Measurements from ENCODE around the gene DIPK2B.

Gene DIPK2B

DNA sequence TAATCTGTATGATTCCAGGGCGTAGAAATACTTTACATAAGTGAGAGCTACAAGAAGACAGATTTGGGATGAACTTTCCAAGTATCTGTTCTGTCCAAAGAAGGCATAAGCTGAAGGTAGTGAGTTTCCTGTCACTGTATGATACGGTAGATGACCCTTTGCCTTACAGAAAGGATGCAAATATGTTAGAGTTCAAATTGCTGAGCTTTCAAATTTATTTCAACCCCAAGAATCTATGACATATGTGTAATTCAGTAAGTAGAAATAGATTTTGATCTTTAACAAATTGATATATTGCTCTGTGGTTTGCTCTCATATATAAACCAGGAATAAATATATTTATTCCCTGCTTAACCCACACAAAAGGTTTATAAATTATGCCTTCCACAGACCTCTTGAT lies 16.5 kb downstream of the DIPK2B start:
- Histone ChIP-seq H3K4me2 (ENCODE audit: low read depth, low read length, poor library complexity, severe bottlenecking) (no peak overlapping the region), H3K9me2 (replicated peaks; ENCODE audit: low read depth, low read length) (no peaks in the 10 kb centered on the region), H3K4me3 (ENCODE audit: low read length, poor library complexity, severe bottlenecking) (no peak overlapping the region), H3K36me3 (ENCODE audit: insufficient read depth, low read length) (no peaks in the 10 kb centered on the region), H3K4me1 (ENCODE audit: insufficient read depth, low read length, poor library complexity, severe bottlenecking) (peaks cover 8% of the 10 kb centered on the region), H4K20me1 (ENCODE audit: insufficient read depth, low read length, poor library complexity, severe bottlenecking) (no peaks in the 10 kb centered on the region), H3F3A (ENCODE audit: low read depth) (no peaks in the 10 kb centered on the region), H3K27me3 (ENCODE audit: insufficient read depth, low read length, poor library complexity, severe bottlenecking) (no peaks in the 10 kb centered on the region), H3K9me3 (ENCODE audit: insufficient read depth, low read depth, low read length) (no peaks in the 10 kb centered on the region), H3K9ac (ENCODE audit: low read depth, low read length, poor library complexity, severe bottlenecking) (no peak overlapping the region), H3K79me2 (ENCODE audit: insufficient read depth, low read length) (no peaks in the 10 kb centered on the region), H2AFZ (ENCODE audit: low read length) (no peak overlapping the region)
- TF ChIP-seq, protein P1, sequence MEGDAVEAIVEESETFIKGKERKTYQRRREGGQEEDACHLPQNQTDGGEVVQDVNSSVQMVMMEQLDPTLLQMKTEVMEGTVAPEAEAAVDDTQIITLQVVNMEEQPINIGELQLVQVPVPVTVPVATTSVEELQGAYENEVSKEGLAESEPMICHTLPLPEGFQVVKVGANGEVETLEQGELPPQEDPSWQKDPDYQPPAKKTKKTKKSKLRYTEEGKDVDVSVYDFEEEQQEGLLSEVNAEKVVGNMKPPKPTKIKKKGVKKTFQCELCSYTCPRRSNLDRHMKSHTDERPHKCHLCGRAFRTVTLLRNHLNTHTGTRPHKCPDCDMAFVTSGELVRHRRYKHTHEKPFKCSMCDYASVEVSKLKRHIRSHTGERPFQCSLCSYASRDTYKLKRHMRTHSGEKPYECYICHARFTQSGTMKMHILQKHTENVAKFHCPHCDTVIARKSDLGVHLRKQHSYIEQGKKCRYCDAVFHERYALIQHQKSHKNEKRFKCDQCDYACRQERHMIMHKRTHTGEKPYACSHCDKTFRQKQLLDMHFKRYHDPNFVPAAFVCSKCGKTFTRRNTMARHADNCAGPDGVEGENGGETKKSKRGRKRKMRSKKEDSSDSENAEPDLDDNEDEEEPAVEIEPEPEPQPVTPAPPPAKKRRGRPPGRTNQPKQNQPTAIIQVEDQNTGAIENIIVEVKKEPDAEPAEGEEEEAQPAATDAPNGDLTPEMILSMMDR (conservative IDR thresholded peaks at IDR 0.05; ENCODE audit: low read length), result no peak
- no peak for TF ChIP-seq EZH2phosphoT487 (IDR thresholded peaks at IDR 0.05; ENCODE audit: borderline replicate concordance)

DNA sequence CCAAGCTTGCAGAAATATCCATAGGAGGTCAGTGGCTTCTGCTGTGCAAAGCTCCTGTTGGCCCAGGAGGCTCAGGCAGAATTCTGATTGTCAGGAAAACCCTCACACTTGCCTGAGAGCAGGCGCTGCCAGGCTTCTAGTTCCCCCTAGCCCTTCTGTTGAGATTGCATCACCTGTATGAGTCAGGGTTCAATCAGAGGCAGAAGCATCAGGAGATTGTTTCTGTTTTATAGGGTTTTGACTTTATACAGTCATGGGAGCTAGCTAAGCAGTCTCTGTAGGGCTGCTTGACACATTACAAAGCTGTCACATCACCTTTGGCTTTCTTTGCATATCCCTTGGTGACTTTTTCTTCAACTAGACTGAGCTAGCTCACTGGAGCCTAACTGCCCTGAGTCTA lies 27.8 kb downstream of the DIPK2B start:
- Histone ChIP-seq H3K4me1 (ENCODE audit: insufficient read depth, low read length, poor library complexity, severe bottlenecking) (no peaks in the 10 kb centered on the region), H3K9ac (ENCODE audit: low read depth, low read length, poor library complexity, severe bottlenecking) (no peak overlapping the region), H3K4me3 (ENCODE audit: low read length, poor library complexity, severe bottlenecking) (no peak overlapping the region), H3K36me3 (ENCODE audit: insufficient read depth, low read length) (no peaks in the 10 kb centered on the region), H3K9me2 (replicated peaks; ENCODE audit: low read depth, low read length) (no peaks in the 10 kb centered on the region), H3F3A (ENCODE audit: low read depth) (no peaks in the 10 kb centered on the region), H3K4me2 (ENCODE audit: low read depth, low read length, poor library complexity, severe bottlenecking) (no peak overlapping the region), H2AFZ (ENCODE audit: low read length) (no peak overlapping the region), H3K79me2 (ENCODE audit: insufficient read depth, low read length) (no peaks in the 10 kb centered on the region), H4K20me1 (ENCODE audit: insufficient read depth, low read length, poor library complexity, severe bottlenecking) (no peaks in the 10 kb centered on the region), H3K27me3 (ENCODE audit: insufficient read depth, low read length, poor library complexity, severe bottlenecking) (no peaks in the 10 kb centered on the region), H3K9me3 (ENCODE audit: insufficient read depth, low read depth, low read length) (no peaks in the 10 kb centered on the region)
- TF ChIP-seq, protein P1 (conservative IDR thresholded peaks at IDR 0.05; ENCODE audit: low read length), result no peak
- no peak for TF ChIP-seq EZH2phosphoT487 (IDR thresholded peaks at IDR 0.05; ENCODE audit: borderline replicate concordance)

DNA sequence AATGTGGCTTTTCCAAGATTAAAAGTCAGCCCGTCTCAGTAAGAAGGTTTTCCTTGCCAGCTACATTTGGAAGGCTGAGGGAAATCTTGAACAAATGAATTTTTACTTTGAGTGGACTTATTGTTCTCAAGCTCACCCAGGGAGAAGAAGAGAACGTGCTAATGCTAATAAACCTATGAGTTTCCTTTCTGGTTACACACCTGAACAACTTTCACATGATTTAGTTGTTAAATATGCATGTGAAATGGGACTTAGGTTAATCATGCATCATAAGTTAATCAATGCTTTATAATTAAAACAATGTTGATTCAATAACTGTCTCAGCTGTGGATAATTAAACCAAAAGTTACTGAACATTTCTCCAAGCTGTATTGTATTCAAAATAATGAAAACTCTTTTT lies 33.9 kb downstream of the DIPK2B start:
- no peak for TF ChIP-seq EZH2phosphoT487 (IDR thresholded peaks at IDR 0.05; ENCODE audit: borderline replicate concordance)

DNA sequence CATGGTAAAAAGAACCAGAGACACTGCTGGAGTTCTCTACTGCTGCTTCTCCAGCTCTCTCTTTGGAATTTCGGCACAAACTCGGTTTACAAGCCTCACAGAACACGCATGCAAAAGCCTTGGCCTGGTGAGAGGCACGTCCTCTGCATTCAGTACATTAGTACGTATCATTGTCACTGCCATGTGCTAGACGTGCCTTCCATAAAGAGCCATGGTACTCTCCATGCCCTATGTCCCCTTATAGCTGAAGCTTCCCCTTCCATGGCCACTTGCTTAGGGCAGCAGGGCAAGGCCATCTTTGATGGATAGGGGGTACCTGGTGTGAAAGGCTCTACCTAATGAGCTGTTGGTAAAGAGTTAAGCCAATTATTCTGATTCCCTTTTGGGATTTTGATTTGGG lies 35.0 kb downstream of the DIPK2B start:
- H3K4me3 ChIP-seq (ENCODE audit: low read length, poor library complexity, severe bottlenecking), result no peak overlapping the region
- H3F3A ChIP-seq (ENCODE audit: low read depth), result no peaks in the 10 kb centered on the region
- H3K4me2 ChIP-seq (ENCODE audit: low read depth, low read length, poor library complexity, severe bottlenecking), result no peak overlapping the region
- no peaks in the 10 kb centered on the region for H3K4me1 ChIP-seq (ENCODE audit: insufficient read depth, low read length, poor library complexity, severe bottlenecking)
- H2AFZ ChIP-seq (ENCODE audit: low read length), result no peak overlapping the region
- TF ChIP-seq EZH2phosphoT487 (IDR thresholded peaks at IDR 0.05; ENCODE audit: borderline replicate concordance), result no peak
- TF ChIP-seq, protein P1 (conservative IDR thresholded peaks at IDR 0.05; ENCODE audit: low read length), result no peak
- H3K9me3 ChIP-seq (ENCODE audit: insufficient read depth, low read depth, low read length), result no peaks in the 10 kb centered on the region
- no peak overlapping the region for H3K9ac ChIP-seq (ENCODE audit: low read depth, low read length, poor library complexity, severe bottlenecking)
- no peaks in the 10 kb centered on the region for H3K9me2 ChIP-seq (replicated peaks; ENCODE audit: low read depth, low read length)
- H3K79me2 ChIP-seq (ENCODE audit: insufficient read depth, low read length), result no peaks in the 10 kb centered on the region
- H3K36me3 ChIP-seq (ENCODE audit: insufficient read depth, low read length), result no peaks in the 10 kb centered on the region
- H3K27me3 ChIP-seq (ENCODE audit: insufficient read depth, low read length, poor library complexity, severe bottlenecking), result no peaks in the 10 kb centered on the region
- H4K20me1 ChIP-seq (ENCODE audit: insufficient read depth, low read length, poor library complexity, severe bottlenecking), result no peaks in the 10 kb centered on the region

More for the DNA sequence above, 33.9 kb downstream of the DIPK2B start:
- H4K20me1 ChIP-seq (ENCODE audit: insufficient read depth, low read length, poor library complexity, severe bottlenecking), result no peaks in the 10 kb centered on the region
- no peaks in the 10 kb centered on the region for H3K9me3 ChIP-seq (ENCODE audit: insufficient read depth, low read depth, low read length)
- H3F3A ChIP-seq (ENCODE audit: low read depth), result no peaks in the 10 kb centered on the region
- no peak overlapping the region for H3K4me2 ChIP-seq (ENCODE audit: low read depth, low read length, poor library complexity, severe bottlenecking)
- H2AFZ ChIP-seq (ENCODE audit: low read length), result no peak overlapping the region
- H3K27me3 ChIP-seq (ENCODE audit: insufficient read depth, low read length, poor library complexity, severe bottlenecking), result no peaks in the 10 kb centered on the region
- no peaks in the 10 kb centered on the region for H3K9me2 ChIP-seq (replicated peaks; ENCODE audit: low read depth, low read length)
- H3K9ac ChIP-seq (ENCODE audit: low read depth, low read length, poor library complexity, severe bottlenecking), result no peak overlapping the region
- H3K4me3 ChIP-seq (ENCODE audit: low read length, poor library complexity, severe bottlenecking), result no peak overlapping the region
- no peaks in the 10 kb centered on the region for H3K36me3 ChIP-seq (ENCODE audit: insufficient read depth, low read length)
- H3K79me2 ChIP-seq (ENCODE audit: insufficient read depth, low read length), result no peaks in the 10 kb centered on the region
- no peaks in the 10 kb centered on the region for H3K4me1 ChIP-seq (ENCODE audit: insufficient read depth, low read length, poor library complexity, severe bottlenecking)
